Progenitor cell of endocrine pancreas (in vitro differentiated cells): ENCODE measurements around the gene PIP5K1B. TPM values are rescaled to one million over a fixed set of nuclear protein-coding genes. Genes with fewer than 3 reads are reported as not detected.

Experiments
- DNase-seq: peaks from one replicate; pipeline ENCODE4 v3.0.0; 2021; ENCODE audit warnings: low spot score; ENCODE audit not compliant: unreplicated experiment
- H3K27ac Mint-ChIP-seq: 2 replicates; pipeline ENCODE4 v1.8.0; 2021; ENCODE audit warnings: mild to moderate bottlenecking, moderate library complexity, mixed read lengths
- H3K27me3 Mint-ChIP-seq: 2 replicates; pipeline ENCODE4 v1.8.0; 2021; ENCODE audit warnings: mixed read lengths
- H3K36me3 Mint-ChIP-seq: 2 replicates; pipeline ENCODE4 v1.8.0; 2022; ENCODE audit warnings: mixed read lengths; ENCODE audit not compliant: insufficient read depth
- H3K4me1 Mint-ChIP-seq: 2 replicates; pipeline ENCODE4 v1.8.0; 2021; ENCODE audit warnings: low read depth, mixed read lengths
- H3K4me3 Mint-ChIP-seq: 2 replicates; pipeline ENCODE4 v1.8.0; 2021; ENCODE audit warnings: low read depth, mild to moderate bottlenecking, moderate library complexity, mixed read lengths
- H3K9me3 Mint-ChIP-seq: 2 replicates; pipeline ENCODE4 v1.8.0; 2021; ENCODE audit warnings: low read depth, mixed read lengths
- total RNA-seq: library from RNA; stranded (reverse); gene quantifications from 2 replicates; pipeline ENCODE4 v1.2.1, GENCODE V29; 2021
- TF ChIP-seq, protein P1 (sequence below): fragments of 200-600 bp; sonication (generic); IDR thresholded peaks from one replicate; pipeline ENCODE4 v1.5.0; 2021; ENCODE audit warnings: antibody characterized with exemption, mild to moderate bottlenecking; ENCODE audit not compliant: unreplicated experiment

PIP5K1B gene
- total RNA-seq, 1 donor from 2014 or later, result 1.5 TPM

DNA sequence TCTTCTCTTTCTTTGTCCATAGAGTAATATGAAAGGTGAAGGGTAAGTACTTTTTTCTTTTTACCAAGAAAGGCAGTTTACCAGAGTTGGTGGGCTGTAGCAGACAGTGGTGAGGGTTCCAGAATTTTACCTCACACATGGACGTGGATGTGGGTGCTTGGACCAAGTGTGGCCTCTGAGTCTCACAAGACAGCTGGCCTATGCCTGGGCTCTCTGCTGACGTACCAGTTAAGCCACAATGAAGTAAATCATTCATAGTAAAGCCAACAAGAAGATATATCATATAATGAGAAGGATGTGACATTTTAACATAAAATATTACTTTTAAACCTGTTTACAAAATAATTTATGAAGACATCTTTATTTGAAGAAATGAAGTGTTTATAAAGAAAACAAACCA lies 202.9 kb downstream of the PIP5K1B start:
- DNase-seq, result no peak
- H3K9me3 Mint-ChIP-seq, result no peaks in the 10 kb centered on the region
- no peaks in the 10 kb centered on the region for H3K36me3 Mint-ChIP-seq
- H3K4me3 Mint-ChIP-seq, result no peak overlapping the region
- TF ChIP-seq, protein P1, sequence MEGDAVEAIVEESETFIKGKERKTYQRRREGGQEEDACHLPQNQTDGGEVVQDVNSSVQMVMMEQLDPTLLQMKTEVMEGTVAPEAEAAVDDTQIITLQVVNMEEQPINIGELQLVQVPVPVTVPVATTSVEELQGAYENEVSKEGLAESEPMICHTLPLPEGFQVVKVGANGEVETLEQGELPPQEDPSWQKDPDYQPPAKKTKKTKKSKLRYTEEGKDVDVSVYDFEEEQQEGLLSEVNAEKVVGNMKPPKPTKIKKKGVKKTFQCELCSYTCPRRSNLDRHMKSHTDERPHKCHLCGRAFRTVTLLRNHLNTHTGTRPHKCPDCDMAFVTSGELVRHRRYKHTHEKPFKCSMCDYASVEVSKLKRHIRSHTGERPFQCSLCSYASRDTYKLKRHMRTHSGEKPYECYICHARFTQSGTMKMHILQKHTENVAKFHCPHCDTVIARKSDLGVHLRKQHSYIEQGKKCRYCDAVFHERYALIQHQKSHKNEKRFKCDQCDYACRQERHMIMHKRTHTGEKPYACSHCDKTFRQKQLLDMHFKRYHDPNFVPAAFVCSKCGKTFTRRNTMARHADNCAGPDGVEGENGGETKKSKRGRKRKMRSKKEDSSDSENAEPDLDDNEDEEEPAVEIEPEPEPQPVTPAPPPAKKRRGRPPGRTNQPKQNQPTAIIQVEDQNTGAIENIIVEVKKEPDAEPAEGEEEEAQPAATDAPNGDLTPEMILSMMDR, result no peak
- no peaks in the 10 kb centered on the region for H3K27me3 Mint-ChIP-seq
- no peak overlapping the region for H3K27ac Mint-ChIP-seq
- H3K4me1 Mint-ChIP-seq, result peaks cover 1% of the 10 kb centered on the region

DNA sequence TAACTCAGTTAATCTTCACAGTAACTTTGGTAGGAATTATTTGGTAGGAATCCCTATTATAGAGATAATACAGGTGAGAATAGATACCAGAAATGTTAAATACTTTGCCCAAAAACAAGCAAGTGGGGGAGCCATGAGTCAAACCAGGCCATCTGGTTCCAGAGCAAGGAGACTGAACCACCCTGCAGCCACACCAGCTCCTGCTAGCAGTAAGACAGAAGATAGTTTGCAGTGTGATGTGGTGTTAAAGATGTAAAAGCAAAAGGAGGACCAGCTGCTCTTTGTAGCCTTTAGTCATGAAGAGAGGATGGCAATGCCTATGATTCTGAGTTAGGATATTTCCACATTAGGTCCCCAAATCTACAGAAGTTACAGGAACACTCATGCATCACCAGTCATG lies 207.5 kb downstream of the PIP5K1B start:
- DNase-seq, result no peak
- Mint-ChIP-seq H3K27ac (no peak overlapping the region), H3K9me3 (no peaks in the 10 kb centered on the region), H3K4me3 (no peak overlapping the region), H3K4me1 (peaks cover 2% of the 10 kb centered on the region), H3K36me3 (no peaks in the 10 kb centered on the region), H3K27me3 (no peaks in the 10 kb centered on the region)
- TF ChIP-seq, protein P1, result no peak

DNA sequence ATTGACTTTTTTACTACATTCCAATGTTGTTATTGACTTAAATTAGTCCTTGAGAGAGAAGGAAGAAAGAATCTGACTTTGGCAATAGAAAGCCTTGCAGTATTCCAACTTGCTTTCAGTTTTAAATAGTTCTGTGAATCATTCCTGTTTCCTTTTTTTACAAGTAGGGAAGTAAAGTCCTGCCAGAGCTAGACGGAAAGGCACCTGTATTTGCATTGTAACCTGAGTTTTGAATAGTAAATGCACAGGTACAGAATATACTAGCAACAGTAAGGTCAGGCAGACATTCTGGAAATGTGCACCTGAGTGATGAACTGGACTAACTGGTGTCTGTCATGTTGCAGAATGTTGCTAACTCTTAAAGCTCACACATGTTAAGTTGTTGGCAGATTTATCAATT lies 208.0 kb downstream of the PIP5K1B start:
- no peaks in the 10 kb centered on the region for H3K27me3 Mint-ChIP-seq
- H3K4me1 Mint-ChIP-seq, result peaks cover 2% of the 10 kb centered on the region
- no peaks in the 10 kb centered on the region for H3K36me3 Mint-ChIP-seq
- TF ChIP-seq, protein P1, result no peak
- no peaks in the 10 kb centered on the region for H3K9me3 Mint-ChIP-seq
- DNase-seq, result no peak
- H3K4me3 Mint-ChIP-seq, result no peak overlapping the region
- no peak overlapping the region for H3K27ac Mint-ChIP-seq

DNA sequence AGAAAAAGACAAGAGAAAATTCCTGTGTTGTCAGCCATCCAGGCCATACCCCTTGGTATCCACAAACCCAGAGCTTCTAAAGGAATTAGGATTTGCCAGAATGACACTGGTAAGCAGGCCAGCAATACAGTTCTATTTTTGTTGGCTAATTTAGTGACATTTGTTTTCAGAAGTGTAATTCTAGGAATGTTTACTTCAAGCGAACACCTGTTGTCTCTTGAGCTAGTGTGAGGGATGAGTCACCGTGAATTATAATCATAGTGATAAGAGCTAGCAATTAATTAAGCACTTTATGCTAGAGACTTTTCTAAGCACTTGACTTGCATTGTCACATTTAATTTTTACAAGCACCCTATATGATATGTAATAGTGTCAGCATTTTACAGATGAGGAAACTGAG lies 209.7 kb downstream of the PIP5K1B start:
- TF ChIP-seq, protein P1, result no peak
- Mint-ChIP-seq H3K4me1 (peaks cover 2% of the 10 kb centered on the region), H3K4me3 (no peak overlapping the region), H3K9me3 (no peaks in the 10 kb centered on the region), H3K27me3 (no peaks in the 10 kb centered on the region), H3K36me3 (no peaks in the 10 kb centered on the region), H3K27ac (no peak overlapping the region)
- no peak for DNase-seq

DNA sequence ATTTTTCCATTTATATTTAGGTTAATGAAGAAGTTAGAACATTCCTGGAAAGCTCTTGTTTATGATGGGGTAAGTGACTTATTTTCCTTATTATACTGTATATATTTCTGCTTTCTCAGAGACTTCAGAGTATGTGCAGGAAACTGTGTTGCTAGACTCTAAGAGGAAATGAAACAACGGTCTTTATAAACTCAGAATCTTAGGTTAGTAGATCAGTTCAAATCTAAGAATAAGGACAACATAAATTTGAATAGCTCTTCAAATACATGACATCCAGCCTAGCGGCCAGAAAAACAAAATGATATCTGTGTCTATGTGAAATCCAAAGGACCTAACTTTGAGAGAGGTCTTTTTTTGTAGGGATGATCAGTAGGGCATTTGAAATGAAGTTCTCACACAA lies 214.6 kb downstream of the PIP5K1B start:
- no peaks in the 10 kb centered on the region for H3K4me1 Mint-ChIP-seq
- H3K36me3 Mint-ChIP-seq, result no peaks in the 10 kb centered on the region
- no peak overlapping the region for H3K27ac Mint-ChIP-seq
- TF ChIP-seq, protein P1, result no peak
- no peak overlapping the region for H3K4me3 Mint-ChIP-seq
- H3K27me3 Mint-ChIP-seq, result no peaks in the 10 kb centered on the region
- DNase-seq, result no peak
- H3K9me3 Mint-ChIP-seq, result no peaks in the 10 kb centered on the region
